Effector memory CD8-positive, alpha-beta T cell (primary cell): ENCODE measurements around the gene CCDC102A.

Source experiments
- ATAC-seq: fragments of 150-1000 bp; cut with Tn5 transposase; replicated peaks from 2 replicates; pipeline ENCODE4 v1.10.0; 2021; ENCODE audit warnings: mild to moderate bottlenecking, moderate library complexity
- DNase-seq, 3 experiments: peaks; one replicate each; pipeline ENCODE4 v3.0.0; 2021
- H3K27ac Mint-ChIP-seq, 2 donors: one replicate each; pipeline ENCODE4 v1.8.0; 2022; ENCODE audit warnings: mild to moderate bottlenecking in 2 of 2, mixed read lengths in 2 of 2, moderate library complexity in 2 of 2
- H3K27me3 Mint-ChIP-seq, 2 donors: one replicate each; pipeline ENCODE4 v1.8.0; 2022; ENCODE audit warnings: mixed read lengths in 2 of 2
- H3K36me3 Mint-ChIP-seq: one replicate; pipeline ENCODE4 v1.8.0; 2022; ENCODE audit warnings: mild to moderate bottlenecking, moderate library complexity, mixed read lengths; ENCODE audit not compliant: insufficient read depth
- H3K4me1 Mint-ChIP-seq, 2 donors: one replicate each; pipeline ENCODE4 v1.8.0; 2022; ENCODE audit warnings: low read depth in 2 of 2, mixed read lengths in 2 of 2
- H3K4me3 Mint-ChIP-seq, 2 donors: one replicate each; pipeline ENCODE4 v1.8.0; 2022; ENCODE audit warnings: mild to moderate bottlenecking in 2 of 2, mixed read lengths in 2 of 2, moderate library complexity in 2 of 2
- H3K9me3 Mint-ChIP-seq, 2 donors: one replicate each; pipeline ENCODE4 v1.8.0; 2022; ENCODE audit warnings: mixed read lengths in 2 of 2
- total RNA-seq, 9 experiments: gene quantifications; one replicate each; lab custom pipeline; 2026; lab: John Stamatoyannopoulos, UW

The CCDC102A gene
- 5.3 to 21.7 (median 11.2) reads per million in 9 experiments for total RNA-seq

GRCh38 chr16:57536306-57537193, at the start of gene CCDC102A:
TSS of gene CCDC102A (minus strand) at chr16:57536571. CDS start at chr16:57529177, 7,394 bp downstream.
- H3K9me3 Mint-ChIP-seq: no peaks in the 10 kb centered on the region
- H3K36me3 Mint-ChIP-seq: peaks cover 17% of the 10 kb centered on the region
- ATAC-seq (peak; percentile 63), DNase-seq (peak; percentile 36 to 47 (median 40))
- no peaks in the 10 kb centered on the region for H3K27me3 Mint-ChIP-seq
- H3K4me1 Mint-ChIP-seq: peaks cover 64 to 69% of the 10 kb centered on the region in 2 donors
- H3K27ac Mint-ChIP-seq: peak within 1 kb of the TSS; percentile 97 to 98
- H3K4me3 Mint-ChIP-seq: peak within 1 kb of the TSS; percentile 87 to 88

GRCh38 chr16:57585051-57585687, 48.8 kb upstream of the CCDC102A start:
- peaks cover 6% of the 10 kb centered on the region for H3K36me3 Mint-ChIP-seq
- H3K9me3 Mint-ChIP-seq: no peaks in the 10 kb centered on the region
- peaks cover 28 to 54% of the 10 kb centered on the region in 2 donors for H3K4me1 Mint-ChIP-seq
- DNase-seq (no peak), ATAC-seq (no peak)
- peak overlapping the region in 1 of 2 donors; percentile 6 for H3K4me3 Mint-ChIP-seq
- no peaks in the 10 kb centered on the region for H3K27me3 Mint-ChIP-seq
- H3K27ac Mint-ChIP-seq: peak overlapping the region; percentile 12 to 51

- peak overlapping the region; percentile 90 to 91 for H3K27ac Mint-ChIP-seq
- ATAC-seq (no peak), DNase-seq (no peak)
- H3K4me3 Mint-ChIP-seq: peak overlapping the region; percentile 73 to 74
- no peaks in the 10 kb centered on the region for H3K9me3 Mint-ChIP-seq
- no peaks in the 10 kb centered on the region for H3K27me3 Mint-ChIP-seq
- H3K4me1 Mint-ChIP-seq: peaks cover 54 to 66% of the 10 kb centered on the region in 2 donors
- H3K36me3 Mint-ChIP-seq: peaks cover 17% of the 10 kb centered on the region
Observed at GRCh38 chr16:57579361-57579665, 42.9 kb upstream of the CCDC102A start.

- peaks cover 17% of the 10 kb centered on the region for H3K36me3 Mint-ChIP-seq
- H3K27ac Mint-ChIP-seq: peak overlapping the region; percentile 90 to 91
- H3K4me3 Mint-ChIP-seq: peak overlapping the region; percentile 73 to 74
- H3K9me3 Mint-ChIP-seq: no peaks in the 10 kb centered on the region
- ATAC-seq (no peak), DNase-seq (no peak)
- no peaks in the 10 kb centered on the region for H3K27me3 Mint-ChIP-seq
- peaks cover 54 to 62% of the 10 kb centered on the region in 2 donors for H3K4me1 Mint-ChIP-seq
Observed at GRCh38 chr16:57578521-57579360, 42.4 kb upstream of the CCDC102A start.

DNA sequence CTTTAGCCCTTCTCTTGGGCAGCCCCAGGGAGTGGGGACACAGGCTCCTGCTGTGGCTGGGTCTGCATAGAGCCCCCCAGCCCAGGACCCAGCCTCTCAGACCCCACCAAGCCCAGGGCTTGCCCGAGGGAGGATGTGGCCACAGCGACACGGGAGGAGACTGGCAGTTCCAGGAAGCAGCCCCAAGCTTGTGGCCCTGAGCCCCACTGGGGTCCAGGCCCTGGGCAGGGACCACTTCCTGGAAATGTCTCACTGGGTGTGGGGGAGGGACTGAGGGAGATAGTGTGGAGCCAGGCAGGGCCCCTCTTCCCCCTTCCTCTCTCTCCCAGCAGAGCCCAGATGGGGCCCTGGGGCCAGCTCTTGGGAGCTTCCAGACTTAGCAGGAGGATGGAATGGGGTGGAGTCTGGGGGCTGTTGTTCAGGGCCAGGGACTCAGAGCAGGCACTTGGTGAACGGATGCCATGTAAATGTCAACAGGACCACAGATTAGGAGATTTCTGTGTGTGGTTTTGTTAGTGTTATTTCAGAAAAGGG, 41.4 kb upstream of the CCDC102A start:
- H3K36me3 Mint-ChIP-seq: peaks cover 20% of the 10 kb centered on the region
- no peaks in the 10 kb centered on the region for H3K27me3 Mint-ChIP-seq
- peaks cover 53 to 56% of the 10 kb centered on the region in 2 donors for H3K4me1 Mint-ChIP-seq
- H3K9me3 Mint-ChIP-seq: no peaks in the 10 kb centered on the region
- peak overlapping the region; percentile 90 to 91 for H3K27ac Mint-ChIP-seq
- DNase-seq (peak in 2 of 3 experiments; percentile 32 to 45), ATAC-seq (peak; percentile 75)
- H3K4me3 Mint-ChIP-seq: peak overlapping the region; percentile 73 to 74

GRCh38 chr16:57577214-57577613, 40.8 kb upstream of the CCDC102A start:
- Mint-ChIP-seq H3K4me1 (peaks cover 52 to 54% of the 10 kb centered on the region in 2 donors), H3K4me3 (peak overlapping the region; percentile 73 to 74), H3K9me3 (no peaks in the 10 kb centered on the region), H3K36me3 (peaks cover 26% of the 10 kb centered on the region), H3K27me3 (no peaks in the 10 kb centered on the region), H3K27ac (peak overlapping the region; percentile 90 to 91)
- no peak for ATAC-seq
- no peak for DNase-seq

DNA sequence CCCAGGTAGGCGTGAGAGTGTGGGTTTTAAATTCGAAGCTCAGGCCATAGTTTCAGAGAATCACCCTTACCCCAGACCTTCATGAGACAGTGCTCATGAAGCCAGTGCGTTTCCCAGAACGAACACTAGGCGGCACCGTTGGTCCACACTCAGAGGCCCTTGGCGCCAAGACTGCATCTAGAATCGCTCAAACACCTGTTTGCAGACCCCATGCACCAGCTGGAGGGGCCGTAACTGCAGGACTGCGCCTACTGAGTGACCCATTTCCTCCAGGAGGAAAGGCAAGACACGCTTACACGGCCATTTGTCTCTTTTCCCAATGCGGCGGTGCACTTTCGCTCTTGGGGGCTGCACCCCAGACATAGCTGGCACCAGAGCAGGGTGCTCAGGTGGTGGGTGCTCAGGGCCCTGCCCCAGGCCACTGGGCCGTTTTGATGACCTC, 40.1 kb upstream of the CCDC102A start:
- ATAC-seq: peak; percentile 63
- H3K9me3 Mint-ChIP-seq: no peaks in the 10 kb centered on the region
- peak overlapping the region; percentile 90 to 91 for H3K27ac Mint-ChIP-seq
- DNase-seq: peak; percentile 82 to 89 (median 82)
- peaks cover 48 to 49% of the 10 kb centered on the region in 2 donors for H3K4me1 Mint-ChIP-seq
- peak overlapping the region; percentile 15 to 73 for H3K4me3 Mint-ChIP-seq
- peaks cover 31% of the 10 kb centered on the region for H3K36me3 Mint-ChIP-seq
- no peaks in the 10 kb centered on the region for H3K27me3 Mint-ChIP-seq

DNA sequence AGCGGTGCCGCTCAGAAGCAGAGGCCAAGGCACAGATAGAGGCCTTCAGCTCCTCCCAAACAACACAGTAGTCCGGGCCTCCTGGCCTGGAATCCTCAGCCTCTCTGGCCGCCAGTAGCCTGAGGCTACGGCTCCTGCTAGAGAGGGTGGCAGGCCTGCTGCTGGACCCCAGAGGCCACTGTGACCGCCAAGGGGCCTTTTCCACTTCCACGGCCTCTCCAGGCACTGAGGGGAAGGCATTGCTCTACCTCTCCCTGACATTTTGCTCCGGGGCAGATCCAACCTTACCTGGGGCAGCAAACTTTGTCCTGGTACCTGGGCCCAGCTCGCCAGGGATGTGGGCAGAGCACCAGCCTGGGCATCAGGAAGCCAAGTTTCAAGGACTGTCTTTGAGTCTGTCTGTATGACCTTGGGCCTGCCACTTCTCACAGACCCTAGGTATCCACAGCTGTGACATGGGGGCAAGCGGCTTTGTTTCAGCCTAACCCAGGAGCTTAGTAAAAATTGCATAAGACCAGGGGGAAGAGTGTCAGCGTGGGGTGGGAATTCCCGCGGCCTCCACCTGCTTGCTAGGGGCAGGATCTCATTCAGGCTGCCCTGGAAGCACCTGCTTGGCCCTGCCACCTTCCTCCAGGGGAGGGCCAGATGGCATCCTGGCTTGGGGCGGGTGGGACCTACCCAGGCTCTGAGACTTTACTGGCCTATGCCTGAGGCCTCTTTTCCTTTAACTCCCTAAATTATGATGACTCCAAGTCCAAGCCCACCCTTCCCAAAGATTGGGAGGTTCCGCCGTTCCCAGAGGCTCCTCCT, 39.3 kb upstream of the CCDC102A start:
- ATAC-seq (no peak), DNase-seq (no peak)
- H3K9me3 Mint-ChIP-seq: no peaks in the 10 kb centered on the region
- H3K27ac Mint-ChIP-seq: peak overlapping the region; percentile 90 to 91
- peaks cover 31% of the 10 kb centered on the region for H3K36me3 Mint-ChIP-seq
- peaks cover 45 to 46% of the 10 kb centered on the region in 2 donors for H3K4me1 Mint-ChIP-seq
- H3K4me3 Mint-ChIP-seq: no peak overlapping the region
- H3K27me3 Mint-ChIP-seq: no peaks in the 10 kb centered on the region

GRCh38 chr16:57574646-57575467, 38.5 kb upstream of the CCDC102A start:
- no peaks in the 10 kb centered on the region for H3K9me3 Mint-ChIP-seq
- H3K36me3 Mint-ChIP-seq: peaks cover 37% of the 10 kb centered on the region
- DNase-seq: no peak
- H3K27me3 Mint-ChIP-seq: no peaks in the 10 kb centered on the region
- no peak overlapping the region for H3K4me3 Mint-ChIP-seq
- peak overlapping the region; percentile 2 to 60 for H3K27ac Mint-ChIP-seq
- ATAC-seq: no peak
- H3K4me1 Mint-ChIP-seq: peaks cover 39 to 43% of the 10 kb centered on the region in 2 donors

DNA sequence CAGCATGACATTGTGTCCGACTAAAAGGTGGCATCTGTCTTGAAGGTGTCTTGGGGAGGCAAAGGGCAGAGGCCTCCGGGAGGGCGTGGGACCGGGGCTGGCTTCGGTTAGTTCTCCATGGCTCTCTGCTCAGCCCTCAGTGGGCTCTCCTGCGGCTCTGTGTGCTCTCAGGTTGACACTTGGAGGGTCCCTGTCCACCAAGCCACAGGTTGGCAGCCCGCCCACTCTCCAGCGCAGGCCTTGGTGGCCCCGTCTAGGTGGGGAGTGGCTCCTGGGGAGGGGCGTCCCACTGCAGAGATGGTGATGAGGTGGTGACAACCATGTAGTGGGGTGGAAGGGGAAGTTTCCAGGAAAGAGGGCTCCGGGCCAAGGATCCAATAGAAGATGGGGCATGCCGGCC, 37.7 kb upstream of the CCDC102A start:
- Mint-ChIP-seq H3K9me3 (peaks cover 0 to 6% of the 10 kb centered on the region in 2 donors), H3K4me1 (peaks cover 31 to 43% of the 10 kb centered on the region in 2 donors), H3K36me3 (peaks cover 45% of the 10 kb centered on the region), H3K27ac (peak overlapping the region in 1 of 2 donors; percentile 2), H3K4me3 (no peak overlapping the region), H3K27me3 (no peaks in the 10 kb centered on the region)
- ATAC-seq (no peak), DNase-seq (no peak)

- Mint-ChIP-seq H3K4me3 (no peak overlapping the region), H3K4me1 (peaks cover 23 to 33% of the 10 kb centered on the region in 2 donors), H3K9me3 (peaks cover 0 to 6% of the 10 kb centered on the region in 2 donors), H3K27me3 (no peaks in the 10 kb centered on the region), H3K27ac (peak overlapping the region in 1 of 2 donors; percentile 65), H3K36me3 (peaks cover 50% of the 10 kb centered on the region)
- DNase-seq (no peak), ATAC-seq (no peak)
Observed at GRCh38 chr16:57572978-57573728, 36.8 kb upstream of the CCDC102A start.
